HG03469 (cell line): ENCODE results near the gene SFT2D2.

Source experiments
- ATAC-seq: cut with Tn5 transposase; IDR thresholded peaks from one replicate; pipeline ENCODE4 v1.9.1; 2021; ENCODE audit warnings: mild to moderate bottlenecking, moderate library complexity, moderate number of reproducible peaks; ENCODE audit not compliant: unreplicated experiment

SFT2D2 gene

GRCh38 chr1:168263130-168263529, 37.3 kb downstream of the SFT2D2 start:
- no peak for ATAC-seq

- no peak for ATAC-seq
Measured at GRCh38 chr1:168264296-168264695, 38.5 kb downstream of the SFT2D2 start.

GRCh38 chr1:168265596-168265995, 39.8 kb downstream of the SFT2D2 start:
- no peak for ATAC-seq

- ATAC-seq = no peak
Measured at GRCh38 chr1:168266644-168267186, 40.9 kb downstream of the SFT2D2 start.

GRCh38 chr1:168271636-168272035, 45.8 kb downstream of the SFT2D2 start:
- ATAC-seq = no peak

GRCh38 chr1:168273575-168273974, 47.8 kb downstream of the SFT2D2 start:
- ATAC-seq = no peak

GRCh38 chr1:168279253-168279652, 53.4 kb downstream of the SFT2D2 start:
- no peak for ATAC-seq

- ATAC-seq = no peak
Measured at GRCh38 chr1:168280296-168280927, 54.6 kb downstream of the SFT2D2 start, which contains the start of gene TBX19. Gene TBX19, plus strand, starts transcription at chr1:168280877. Its CDS starts 214 bp downstream, at chr1:168281091.

GRCh38 chr1:168281603-168282325, 56.0 kb downstream of the SFT2D2 start:
- no peak for ATAC-seq

GRCh38 chr1:168285521-168285790, 59.7 kb downstream of the SFT2D2 start:
- no peak for ATAC-seq

- ATAC-seq = no peak
Measured at GRCh38 chr1:168285971-168286927, 60.4 kb downstream of the SFT2D2 start.

GRCh38 chr1:168287237-168287664, 61.4 kb downstream of the SFT2D2 start:
- ATAC-seq = no peak

GRCh38 chr1:168288311-168289052, 62.7 kb downstream of the SFT2D2 start:
- no peak for ATAC-seq

GRCh38 chr1:168291222-168291837, 65.5 kb downstream of the SFT2D2 start:
- no peak for ATAC-seq

GRCh38 chr1:168293356-168293755, 67.6 kb downstream of the SFT2D2 start:
- ATAC-seq = no peak

GRCh38 chr1:168295411-168296114, 69.8 kb downstream of the SFT2D2 start:
- no peak for ATAC-seq

- no peak for ATAC-seq
Measured at GRCh38 chr1:168297019-168297730, 71.4 kb downstream of the SFT2D2 start.

- ATAC-seq = no peak
Measured at GRCh38 chr1:168298446-168298845, 72.6 kb downstream of the SFT2D2 start.

- ATAC-seq = no peak
Measured at GRCh38 chr1:168300626-168301025, 74.8 kb downstream of the SFT2D2 start.
